Epithelial cell of proximal tubule (primary cell): ENCODE measurements around the gene CDC42EP2. TPM values are rescaled to one million over a fixed set of nuclear protein-coding genes. Genes with fewer than 3 reads are reported as not detected.

Experiments used
- DNase-seq: peaks from one replicate; pipeline ENCODE4 v3.0.0-alpha.2; 2011; ENCODE audit warnings: low read depth
- H3K4me3 ChIP-seq: 2 replicates; pipeline ENCODE4 v1.5.1; 2011; ENCODE audit warnings: low read depth, mild to moderate bottlenecking, low read length
- total RNA-seq: library from RNA; depleted of rRNA; stranded (reverse); fragments of >200 nt; gene quantifications from 2 replicates; pipeline ENCODE4 v1.2.3, GENCODE V29; 2015
- TF ChIP-seq, protein P1 (sequence below): conservative IDR thresholded peaks from 2 replicates; pipeline ENCODE4 v1.5.1; 2012; ENCODE audit warnings: low read depth, mild to moderate bottlenecking, low read length

The CDC42EP2 gene
- total RNA-seq, 1 donor from 2014 or later, result 18.6 TPM

DNA sequence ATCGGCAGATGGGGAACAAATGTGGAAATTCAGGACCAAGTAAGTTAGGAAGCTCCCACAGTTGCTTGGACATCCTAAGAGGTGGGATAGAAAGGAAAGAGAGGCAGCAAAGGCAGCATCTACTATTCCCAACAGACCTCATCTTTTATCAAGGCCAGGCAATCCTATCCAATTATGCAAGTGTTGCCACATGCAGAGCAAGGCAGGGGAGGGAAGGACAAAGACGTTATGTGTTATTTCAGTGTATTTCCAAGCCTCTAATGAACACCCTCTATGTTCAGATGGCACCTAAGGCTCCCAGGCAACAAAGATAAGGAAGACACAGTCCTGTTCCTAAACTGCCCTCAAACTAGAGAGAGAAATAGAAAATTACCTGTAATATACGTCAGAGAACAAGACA, 49.1 kb downstream of the CDC42EP2 start:
- no peak overlapping the region for H3K4me3 ChIP-seq
- no peak for DNase-seq
- TF ChIP-seq, protein P1, sequence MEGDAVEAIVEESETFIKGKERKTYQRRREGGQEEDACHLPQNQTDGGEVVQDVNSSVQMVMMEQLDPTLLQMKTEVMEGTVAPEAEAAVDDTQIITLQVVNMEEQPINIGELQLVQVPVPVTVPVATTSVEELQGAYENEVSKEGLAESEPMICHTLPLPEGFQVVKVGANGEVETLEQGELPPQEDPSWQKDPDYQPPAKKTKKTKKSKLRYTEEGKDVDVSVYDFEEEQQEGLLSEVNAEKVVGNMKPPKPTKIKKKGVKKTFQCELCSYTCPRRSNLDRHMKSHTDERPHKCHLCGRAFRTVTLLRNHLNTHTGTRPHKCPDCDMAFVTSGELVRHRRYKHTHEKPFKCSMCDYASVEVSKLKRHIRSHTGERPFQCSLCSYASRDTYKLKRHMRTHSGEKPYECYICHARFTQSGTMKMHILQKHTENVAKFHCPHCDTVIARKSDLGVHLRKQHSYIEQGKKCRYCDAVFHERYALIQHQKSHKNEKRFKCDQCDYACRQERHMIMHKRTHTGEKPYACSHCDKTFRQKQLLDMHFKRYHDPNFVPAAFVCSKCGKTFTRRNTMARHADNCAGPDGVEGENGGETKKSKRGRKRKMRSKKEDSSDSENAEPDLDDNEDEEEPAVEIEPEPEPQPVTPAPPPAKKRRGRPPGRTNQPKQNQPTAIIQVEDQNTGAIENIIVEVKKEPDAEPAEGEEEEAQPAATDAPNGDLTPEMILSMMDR, result no peak

DNA sequence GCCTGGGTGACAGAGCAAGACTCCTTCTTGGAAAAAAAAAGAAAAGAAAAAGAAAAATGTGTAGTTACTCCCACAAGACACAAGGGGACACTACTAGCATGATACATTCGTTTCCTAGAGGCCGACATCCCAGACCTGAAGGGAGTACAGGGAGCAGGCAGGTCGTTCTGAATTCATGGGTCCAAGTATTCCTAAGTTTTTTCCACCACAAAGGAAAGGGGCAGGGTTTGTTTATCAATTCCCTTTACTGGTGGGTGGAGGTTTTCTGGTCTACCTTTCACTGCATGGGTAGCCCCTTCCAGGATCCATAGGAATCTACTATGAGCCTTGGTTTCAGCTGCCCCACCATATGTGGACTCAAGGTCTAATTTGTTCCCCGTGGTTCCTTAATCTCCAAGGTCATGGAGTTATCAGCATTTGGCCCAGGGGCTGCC, 51.7 kb downstream of the CDC42EP2 start:
- TF ChIP-seq, protein P1, result peak; percentile 78
- H3K4me3 ChIP-seq, result no peak overlapping the region
- DNase-seq, result no peak

DNA sequence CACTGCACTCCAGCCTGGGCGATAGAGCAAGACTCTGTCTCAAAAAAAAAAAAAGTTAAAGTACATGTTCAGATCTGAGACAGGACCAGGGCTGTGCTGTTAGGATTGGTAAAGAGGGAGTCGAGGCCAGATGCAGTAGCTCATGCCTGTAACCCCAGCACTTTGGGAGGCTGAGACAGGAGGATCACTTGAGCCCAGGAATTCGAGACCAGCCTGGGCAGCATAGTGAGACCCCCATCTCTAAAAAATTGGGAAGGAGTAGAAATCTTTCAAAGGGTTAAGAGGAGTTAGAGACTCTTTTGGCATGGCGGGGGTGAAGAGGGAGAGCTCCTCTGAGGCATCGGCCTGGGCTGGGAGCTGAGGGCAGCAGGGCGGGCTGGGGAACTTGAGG, 56.0 kb downstream of the CDC42EP2 start:
- H3K4me3 ChIP-seq, result no peak overlapping the region
- TF ChIP-seq, protein P1, result no peak
- DNase-seq, result no peak

Other genes starting within 250 kb of the CDC42EP2 start
- 32.0 and 45.4 TPM in 2 replicates for gene CDCA5, start 230.8 kb upstream of the CDC42EP2 start, total RNA-seq
- 59.0 and 61.1 TPM in 2 replicates for gene ZFPL1, start 230.6 kb upstream of the CDC42EP2 start, total RNA-seq
- 227 and 342 TPM in 2 replicates for gene VPS51, start 218.7 kb upstream of the CDC42EP2 start, total RNA-seq
- gene TM7SF2, start 203.0 kb upstream of the CDC42EP2 start, total RNA-seq, result 32.9 and 52.5 TPM in 2 replicates
- gene ZNHIT2, start 197.2 kb upstream of the CDC42EP2 start, total RNA-seq, result 31.9 and 37.1 TPM in 2 replicates
- gene FAU, start 192.7 kb upstream of the CDC42EP2 start, total RNA-seq, result 535 and 1,041 TPM in 2 replicates
- 77.5 and 126 TPM in 2 replicates for gene MRPL49, start 192.5 kb upstream of the CDC42EP2 start, total RNA-seq
- 10.8 and 14.8 TPM in 2 replicates for gene SYVN1, start 180.3 kb upstream of the CDC42EP2 start, total RNA-seq
- gene SPDYC, start 144.6 kb upstream of the CDC42EP2 start, total RNA-seq, result not detected in 2 replicates
- 256 and 360 TPM in 2 replicates for gene CAPN1, start 132.9 kb upstream of the CDC42EP2 start, total RNA-seq
- 30.2 and 42.9 TPM in 2 replicates for gene POLA2, start 52.9 kb upstream of the CDC42EP2 start, total RNA-seq
- 34.9 and 44.1 TPM in 2 replicates for gene DPF2, start 19.0 kb downstream of the CDC42EP2 start, total RNA-seq
- 0.75 and 1.2 TPM in 2 replicates for gene TIGD3, start 39.9 kb downstream of the CDC42EP2 start, total RNA-seq
- 0.29 and 1.2 TPM in 2 replicates for gene SLC25A45, start 67.8 kb downstream of the CDC42EP2 start, total RNA-seq
- gene FRMD8, start 71.8 kb downstream of the CDC42EP2 start, total RNA-seq, result 43.5 and 49.5 TPM in 2 replicates
- gene NEAT1, start 107.9 kb downstream of the CDC42EP2 start, total RNA-seq, result 6.4 and 27.0 TPM in 2 replicates
- 343 and 1,362 TPM in 2 replicates for gene MALAT1, start 184.2 kb downstream of the CDC42EP2 start, total RNA-seq
- 81.2 and 101 TPM in 2 replicates for gene SCYL1, start 210.2 kb downstream of the CDC42EP2 start, total RNA-seq
- 34.9 and 102 TPM in 2 replicates for gene LTBP3, start 243.5 kb downstream of the CDC42EP2 start, total RNA-seq